ENCODE results near the gene SLC2A9. TPM values are rescaled to one million over a fixed set of nuclear protein-coding genes. Genes with fewer than 3 reads are reported as not detected.
"Not testable (repeated sequence)": the region's sequence is repeated elsewhere in the genome, so short reads cannot be mapped to it uniquely, and the experiment has no call there.

The SLC2A9 gene
- polyA plus RNA-seq, 1 donor from 2014 or later: not detected

DNA sequence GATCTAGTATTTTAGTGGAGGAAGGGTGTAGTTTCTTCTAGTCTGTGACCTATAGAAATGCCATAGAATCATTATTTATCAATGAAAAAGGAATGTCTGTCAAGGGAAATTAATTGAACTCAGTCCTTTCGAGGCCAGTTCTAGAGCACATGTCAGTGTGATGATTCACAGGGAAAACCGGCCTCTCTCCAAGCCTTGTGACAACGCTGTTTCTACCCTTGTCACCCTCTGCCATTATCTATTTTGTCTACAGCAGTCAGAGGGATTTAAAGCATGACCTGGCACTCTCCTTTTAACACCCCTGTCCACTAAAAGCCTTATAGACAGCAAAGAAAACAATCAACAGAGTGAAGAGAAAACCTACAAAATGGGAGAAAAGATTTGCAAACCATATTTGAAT lies 120.0 kb downstream of the SLC2A9 start:
- no peaks in the 10 kb centered on the region for H4K20me1 ChIP-seq (ENCODE audit: insufficient read depth)
- no peaks in the 10 kb centered on the region for H3K36me3 ChIP-seq (ENCODE audit: insufficient read depth, low read length)
- no peak overlapping the region for H3K9ac ChIP-seq (ENCODE audit: low read length)
- H3K9me3 ChIP-seq (ENCODE audit: low read length): no peaks in the 10 kb centered on the region
- TF ChIP-seq POLR2AphosphoS5 (IDR thresholded peaks at IDR 0.05): no peak
- TF ChIP-seq MXI1 (conservative IDR thresholded peaks at IDR 0.05; ENCODE audit: poor library complexity, severe bottlenecking): no peak
- TF ChIP-seq, protein P1, sequence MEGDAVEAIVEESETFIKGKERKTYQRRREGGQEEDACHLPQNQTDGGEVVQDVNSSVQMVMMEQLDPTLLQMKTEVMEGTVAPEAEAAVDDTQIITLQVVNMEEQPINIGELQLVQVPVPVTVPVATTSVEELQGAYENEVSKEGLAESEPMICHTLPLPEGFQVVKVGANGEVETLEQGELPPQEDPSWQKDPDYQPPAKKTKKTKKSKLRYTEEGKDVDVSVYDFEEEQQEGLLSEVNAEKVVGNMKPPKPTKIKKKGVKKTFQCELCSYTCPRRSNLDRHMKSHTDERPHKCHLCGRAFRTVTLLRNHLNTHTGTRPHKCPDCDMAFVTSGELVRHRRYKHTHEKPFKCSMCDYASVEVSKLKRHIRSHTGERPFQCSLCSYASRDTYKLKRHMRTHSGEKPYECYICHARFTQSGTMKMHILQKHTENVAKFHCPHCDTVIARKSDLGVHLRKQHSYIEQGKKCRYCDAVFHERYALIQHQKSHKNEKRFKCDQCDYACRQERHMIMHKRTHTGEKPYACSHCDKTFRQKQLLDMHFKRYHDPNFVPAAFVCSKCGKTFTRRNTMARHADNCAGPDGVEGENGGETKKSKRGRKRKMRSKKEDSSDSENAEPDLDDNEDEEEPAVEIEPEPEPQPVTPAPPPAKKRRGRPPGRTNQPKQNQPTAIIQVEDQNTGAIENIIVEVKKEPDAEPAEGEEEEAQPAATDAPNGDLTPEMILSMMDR (IDR thresholded peaks at IDR 0.05; ENCODE audit: poor library complexity, severe bottlenecking): no peak
- TF ChIP-seq, protein P2, sequence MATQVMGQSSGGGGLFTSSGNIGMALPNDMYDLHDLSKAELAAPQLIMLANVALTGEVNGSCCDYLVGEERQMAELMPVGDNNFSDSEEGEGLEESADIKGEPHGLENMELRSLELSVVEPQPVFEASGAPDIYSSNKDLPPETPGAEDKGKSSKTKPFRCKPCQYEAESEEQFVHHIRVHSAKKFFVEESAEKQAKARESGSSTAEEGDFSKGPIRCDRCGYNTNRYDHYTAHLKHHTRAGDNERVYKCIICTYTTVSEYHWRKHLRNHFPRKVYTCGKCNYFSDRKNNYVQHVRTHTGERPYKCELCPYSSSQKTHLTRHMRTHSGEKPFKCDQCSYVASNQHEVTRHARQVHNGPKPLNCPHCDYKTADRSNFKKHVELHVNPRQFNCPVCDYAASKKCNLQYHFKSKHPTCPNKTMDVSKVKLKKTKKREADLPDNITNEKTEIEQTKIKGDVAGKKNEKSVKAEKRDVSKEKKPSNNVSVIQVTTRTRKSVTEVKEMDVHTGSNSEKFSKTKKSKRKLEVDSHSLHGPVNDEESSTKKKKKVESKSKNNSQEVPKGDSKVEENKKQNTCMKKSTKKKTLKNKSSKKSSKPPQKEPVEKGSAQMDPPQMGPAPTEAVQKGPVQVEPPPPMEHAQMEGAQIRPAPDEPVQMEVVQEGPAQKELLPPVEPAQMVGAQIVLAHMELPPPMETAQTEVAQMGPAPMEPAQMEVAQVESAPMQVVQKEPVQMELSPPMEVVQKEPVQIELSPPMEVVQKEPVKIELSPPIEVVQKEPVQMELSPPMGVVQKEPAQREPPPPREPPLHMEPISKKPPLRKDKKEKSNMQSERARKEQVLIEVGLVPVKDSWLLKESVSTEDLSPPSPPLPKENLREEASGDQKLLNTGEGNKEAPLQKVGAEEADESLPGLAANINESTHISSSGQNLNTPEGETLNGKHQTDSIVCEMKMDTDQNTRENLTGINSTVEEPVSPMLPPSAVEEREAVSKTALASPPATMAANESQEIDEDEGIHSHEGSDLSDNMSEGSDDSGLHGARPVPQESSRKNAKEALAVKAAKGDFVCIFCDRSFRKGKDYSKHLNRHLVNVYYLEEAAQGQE (IDR thresholded peaks at IDR 0.05; ENCODE audit: borderline replicate concordance): no peak
- no peak for TF ChIP-seq TAF1 (IDR thresholded peaks at IDR 0.05; ENCODE audit: low read depth)
- no peak for TF ChIP-seq RAD21 (conservative IDR thresholded peaks at IDR 0.05)
- no peak for TF ChIP-seq EZH2 (IDR thresholded peaks at IDR 0.05; ENCODE audit: borderline replicate concordance, insufficient read depth, low read length, poor library complexity, severe bottlenecking)
- no peak for TF ChIP-seq SMC3 (conservative IDR thresholded peaks at IDR 0.05; ENCODE audit: poor library complexity)
- no peak for TF ChIP-seq EP300 (conservative IDR thresholded peaks at IDR 0.05; ENCODE audit: poor library complexity, severe bottlenecking)
- no peaks in the 10 kb centered on the region for H3K9me2 ChIP-seq (ENCODE audit: insufficient read depth, low read length)
- H3K27me3 ChIP-seq (ENCODE audit: insufficient read depth, low read depth, low read length): no peaks in the 10 kb centered on the region
- no peak overlapping the region for H3K4me3 ChIP-seq (ENCODE audit: low read length)
- no peak overlapping the region for H3K27ac ChIP-seq (ENCODE audit: low read length)
- H2AFZ ChIP-seq (ENCODE audit: low read depth, low read length): no peak overlapping the region
- H3K79me2 ChIP-seq (replicated peaks; ENCODE audit: insufficient read depth, low read length): no peaks in the 10 kb centered on the region
- no peak overlapping the region for H3K4me2 ChIP-seq (ENCODE audit: low read length)
- H3F3A ChIP-seq (ENCODE audit: insufficient read depth, low read length, poor library complexity, severe bottlenecking): no peaks in the 10 kb centered on the region

DNA sequence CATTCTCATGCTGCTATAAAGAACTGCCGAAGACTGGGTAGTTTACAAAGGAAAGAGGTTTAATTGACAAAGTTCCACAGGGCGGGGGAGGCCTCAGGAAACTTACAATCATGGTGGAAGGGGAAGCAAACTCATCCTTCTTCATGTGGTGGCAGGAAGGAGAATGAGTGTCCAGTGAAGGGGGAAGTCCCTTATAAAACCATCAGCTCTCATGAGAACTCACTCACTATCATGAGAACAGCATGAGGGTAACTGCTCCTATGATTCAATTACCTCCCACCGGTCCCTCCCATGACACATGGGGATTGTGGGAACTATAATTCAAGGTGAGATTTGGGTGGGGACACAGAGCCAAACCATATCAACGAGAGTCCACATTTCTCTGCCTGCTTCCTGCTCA lies 120.7 kb downstream of the SLC2A9 start:
- H3F3A ChIP-seq (ENCODE audit: insufficient read depth, low read length, poor library complexity, severe bottlenecking); H3K79me2 ChIP-seq (replicated peaks; ENCODE audit: insufficient read depth, low read length); H3K4me3 ChIP-seq (ENCODE audit: low read length); H3K9ac ChIP-seq (ENCODE audit: low read length); H3K9me2 ChIP-seq (ENCODE audit: insufficient read depth, low read length); H3K36me3 ChIP-seq (ENCODE audit: insufficient read depth, low read length); H3K4me2 ChIP-seq (ENCODE audit: low read length); H3K27me3 ChIP-seq (ENCODE audit: insufficient read depth, low read depth, low read length); H4K20me1 ChIP-seq (ENCODE audit: insufficient read depth); H2AFZ ChIP-seq (ENCODE audit: low read depth, low read length); H3K27ac ChIP-seq (ENCODE audit: low read length); H3K9me3 ChIP-seq (ENCODE audit: low read length): not testable (repeated sequence)
